Measurements from ENCODE around the gene RYR1.
"Not testable (repeated sequence)": the region's sequence is repeated elsewhere in the genome, so short reads cannot be mapped to it uniquely, and the experiment has no call there.

The RYR1 gene

GRCh38 chr19:38464421-38465082 is 31.1 kb downstream of the RYR1 start:
- no peak for DNase-seq

- DNase-seq = no peak
These were observed 32.6 kb downstream of the RYR1 start for GRCh38 chr19:38466050-38466449.

GRCh38 chr19:38467541-38468525 is 34.3 kb downstream of the RYR1 start:
- DNase-seq = no peak

- no peak for DNase-seq
These were observed 35.7 kb downstream of the RYR1 start for GRCh38 chr19:38469151-38469550.

GRCh38 chr19:38470788-38471480 is 37.4 kb downstream of the RYR1 start:
- no peak for DNase-seq

GRCh38 chr19:38472725-38473124 is 39.2 kb downstream of the RYR1 start:
- not testable (repeated sequence) for DNase-seq

GRCh38 chr19:38473201-38473600 is 39.7 kb downstream of the RYR1 start:
- no peak for DNase-seq

- no peak for DNase-seq
These were observed 41.7 kb downstream of the RYR1 start for GRCh38 chr19:38475176-38475575.

- no peak for DNase-seq
These were observed 44.9 kb downstream of the RYR1 start for GRCh38 chr19:38478273-38478971.

GRCh38 chr19:38482496-38482895 is 49.0 kb downstream of the RYR1 start:
- DNase-seq = no peak

- DNase-seq = no peak
These were observed 49.6 kb downstream of the RYR1 start for GRCh38 chr19:38483016-38483630.

GRCh38 chr19:38484747-38485146 is 51.3 kb downstream of the RYR1 start:
- DNase-seq = no peak

GRCh38 chr19:38485541-38486285 is 52.2 kb downstream of the RYR1 start:
- no peak for DNase-seq

GRCh38 chr19:38486731-38487336 is 53.3 kb downstream of the RYR1 start:
- DNase-seq = no peak

- no peak for DNase-seq
These were observed 54.6 kb downstream of the RYR1 start for GRCh38 chr19:38488096-38488495.

- DNase-seq = no peak
These were observed 55.4 kb downstream of the RYR1 start for GRCh38 chr19:38488776-38489481.

GRCh38 chr19:38490861-38491260 is 57.4 kb downstream of the RYR1 start:
- DNase-seq = no peak

GRCh38 chr19:38492181-38492813 is 58.8 kb downstream of the RYR1 start:
- no peak for DNase-seq

- DNase-seq = no peak
These were observed 60.9 kb downstream of the RYR1 start for GRCh38 chr19:38494379-38494778.

GRCh38 chr19:38495375-38495774 is 61.9 kb downstream of the RYR1 start:
- DNase-seq = not testable (repeated sequence)

Data from cortex of kidney (tissue), 1 donor.